Astrocyte of the cerebellum (primary cell): ENCODE results near the gene MORN4.
"Not testable (repeated sequence)": the region's sequence is repeated elsewhere in the genome, so short reads cannot be mapped to it uniquely, and the experiment has no call there.

Source experiments
- DNase-seq: peaks from one replicate; pipeline ENCODE4 v3.0.0-alpha.2; 2011; ENCODE audit warnings: low read depth
- H3K4me3 ChIP-seq: 2 replicates; pipeline ENCODE4 v1.5.1; 2011; ENCODE audit warnings: mild to moderate bottlenecking, low read depth, low read length, moderate library complexity
- CTCF ChIP-seq: IDR thresholded peaks from 2 replicates; pipeline ENCODE4 v1.5.1; 2012; ENCODE audit warnings: low read length, low read depth, moderate library complexity, mild to moderate bottlenecking; ENCODE audit errors: missing control alignments
- in situ Hi-C: cut with HindIII; loops from 2 replicates; pipeline ENCODE4 v1.10.0; 2017; ENCODE audit warnings: low sequenced_read_pairs

The MORN4 gene

GRCh38 chr10:97651773-97652172 is 18.5 kb upstream of the MORN4 start:
- in situ Hi-C loops = no loop called here
- DNase-seq = no peak
- TF ChIP-seq CTCF = no peak
- no peak overlapping the region for H3K4me3 ChIP-seq

- DNase-seq = no peak
- TF ChIP-seq CTCF = no peak
- in situ Hi-C loops = no loop called here
- no peak overlapping the region for H3K4me3 ChIP-seq
Observed at GRCh38 chr10:97650726-97651125, 17.4 kb upstream of the MORN4 start.

GRCh38 chr10:97649405-97649750 is 16.1 kb upstream of the MORN4 start:
- in situ Hi-C loops, DNase-seq, H3K4me3 ChIP-seq: not testable (repeated sequence)

- DNase-seq = no peak
- TF ChIP-seq CTCF = no peak
- in situ Hi-C loops = no loop called here
- H3K4me3 ChIP-seq = no peak overlapping the region
Observed at GRCh38 chr10:97648562-97649404, 15.5 kb upstream of the MORN4 start.

- no peak for DNase-seq
- TF ChIP-seq CTCF = no peak
- no peak overlapping the region for H3K4me3 ChIP-seq
- in situ Hi-C loops = no loop called here
Observed at GRCh38 chr10:97647556-97647955, 14.3 kb upstream of the MORN4 start.

GRCh38 chr10:97644936-97645335 is 11.6 kb upstream of the MORN4 start:
- TF ChIP-seq CTCF = no peak
- in situ Hi-C loops = no loop called here
- no peak for DNase-seq
- H3K4me3 ChIP-seq = no peak overlapping the region

GRCh38 chr10:97643441-97643985 is 10.2 kb upstream of the MORN4 start:
- no peak overlapping the region for H3K4me3 ChIP-seq
- in situ Hi-C loops = no loop called here
- DNase-seq = no peak
- TF ChIP-seq CTCF = no peak

GRCh38 chr10:97642471-97643159 is 9.3 kb upstream of the MORN4 start:
- in situ Hi-C loops, H3K4me3 ChIP-seq, DNase-seq: not testable (repeated sequence)
